K562 (cell line): ENCODE measurements around the gene ZDHHC12. TPM values are rescaled to one million over a fixed set of nuclear protein-coding genes. Genes with fewer than 3 reads are reported as not detected.

Experiments used
- ADNP ChIP-seq: fragments of 200-800 bp; sonication (Bioruptor generic); IDR thresholded peaks from 2 replicates; pipeline ENCODE4 v1.6.1; 2016; ENCODE audit warnings: missing genetic modification characterization, missing compliant biosample characterization
- BCOR ChIP-seq: fragments of 450-650 bp; IDR thresholded peaks from 2 replicates; pipeline ENCODE4 v1.6.1; 2016
- EGR1 ChIP-seq: fragments of 450-650 bp; conservative IDR thresholded peaks from 2 replicates; pipeline ENCODE4 v1.6.1; 2017; ENCODE audit warnings: mild to moderate bottlenecking
- ETV5 ChIP-seq: sonication (generic); formaldehyde crosslinking; IDR thresholded peaks from 2 replicates; pipeline ENCODE4 v1.4.0; 2020; ENCODE audit warnings: low read depth, mild to moderate bottlenecking, missing genetic modification reagents
- GABPB1 ChIP-seq: sonication (generic); formaldehyde crosslinking; IDR thresholded peaks from 2 replicates; pipeline ENCODE4 v1.8.0; 2022; ENCODE audit warnings: mild to moderate bottlenecking, missing genetic modification reagents
- HEY1 ChIP-seq: fragments of 250-450 bp; sonication (Bioruptor Pico); IDR thresholded peaks from 2 replicates; pipeline ENCODE4 v1.5.0; 2020; ENCODE audit warnings: mild to moderate bottlenecking, moderate library complexity, borderline replicate concordance
- JUND ChIP-seq, 2 experiments: IDR thresholded peaks; 2 replicates in 1 of 2; 3 replicates in 1 of 2; pipeline ENCODE4 v1.6.1; 2011; ENCODE audit warnings: borderline replicate concordance in 2 of 2, low read depth in 2 of 2, low read length in 2 of 2, improper control_type of control experiment in 1 of 2, missing biosample characterization in 1 of 2, missing genetic modification characterization in 1 of 2, missing genetic modification reagents in 1 of 2
- LARP7 ChIP-seq: fragments of 450-650 bp; IDR thresholded peaks from 2 replicates; pipeline ENCODE4 v1.6.1; 2016
- NR4A1 ChIP-seq, 2 experiments: fragments of 250-450 bp in 1 of 2; fragments of 450-650 bp in 1 of 2; sonication (Bioruptor Pico) in 1 of 2; IDR thresholded peaks; 2 replicates each; pipeline versions ENCODE4 v1.4.0 to v1.6.1; 2016 to 2020; ENCODE audit warnings: mild to moderate bottlenecking in 2 of 2, missing compliant biosample characterization in 1 of 2, missing genetic modification characterization in 1 of 2, moderate library complexity in 1 of 2
- NUFIP1 ChIP-seq: fragments of 450-650 bp; IDR thresholded peaks from 2 replicates; pipeline ENCODE4 v1.6.1; 2018; ENCODE audit not compliant: partially characterized antibody
- PHF8 ChIP-seq: fragments of 200-600 bp; sonication (generic); IDR thresholded peaks from 2 replicates; pipeline ENCODE4 v1.6.1; 2012; ENCODE audit warnings: mixed run types, mild to moderate bottlenecking, inconsistent platforms, low read length, moderate library complexity, borderline replicate concordance
- PML ChIP-seq: IDR thresholded peaks from 2 replicates; pipeline ENCODE4 v1.6.1; 2012; ENCODE audit warnings: low read length, inconsistent platforms
- RAD21 ChIP-seq, 2 experiments: fragments of 250-450 bp in 1 of 2; fragments of 450-650 bp in 1 of 2; sonication (Bioruptor Pico) in 1 of 2; formaldehyde crosslinking in 1 of 2; IDR thresholded peaks in 1 of 2; conservative IDR thresholded peaks in 1 of 2; 2 replicates each; pipeline versions ENCODE4 v1.4.0 to v1.8.0; 2020 to 2022; ENCODE audit warnings: mild to moderate bottlenecking in 2 of 2, moderate library complexity in 1 of 2
- SMARCA4 ChIP-seq: fragments of 450-650 bp; IDR thresholded peaks from 2 replicates; pipeline ENCODE4 v1.6.1; 2016
- SMARCB1 ChIP-seq: IDR thresholded peaks from 2 replicates; pipeline ENCODE4 v1.6.1; 2011; ENCODE audit warnings: improper control_type of control experiment, low read depth; ENCODE audit not compliant: insufficient read length
- SP2 ChIP-seq: IDR thresholded peaks from 2 replicates; pipeline ENCODE4 v1.6.1; 2011; ENCODE audit warnings: mild to moderate bottlenecking, low read depth, low read length, moderate library complexity; ENCODE audit not compliant: poor library complexity, severe bottlenecking; ENCODE audit errors: extremely low read depth
- THRAP3 ChIP-seq: fragments of 450-650 bp; IDR thresholded peaks from 2 replicates; pipeline ENCODE4 v1.6.1; 2016; ENCODE audit warnings: mild to moderate bottlenecking, inconsistent platforms, borderline replicate concordance
- ZNF217 ChIP-seq: sonication (generic); formaldehyde crosslinking; IDR thresholded peaks from 2 replicates; pipeline ENCODE4 v1.8.0; 2022; ENCODE audit warnings: mild to moderate bottlenecking, missing genetic modification reagents
- ZNF232 ChIP-seq: sonication (generic); formaldehyde crosslinking; IDR thresholded peaks from 2 replicates; pipeline ENCODE4 v1.8.0; 2022; ENCODE audit warnings: mild to moderate bottlenecking, missing genetic modification reagents
- ZNF717 ChIP-seq: fragments of 250-450 bp; sonication (Bioruptor Pico); IDR thresholded peaks from 2 replicates; pipeline ENCODE4 v1.5.0; 2021
- polyA plus RNA-seq, 8 experiments: library from polyadenylated mRNA; depleted of rRNA in 4 of 8; stranded (reverse) in 5 of 8; unstranded in 3 of 8; fragments of >200 nt; fragmentation: Nextera tagmentation in 2 of 8; fragmentation: Illumina TruSeq in 1 of 8; extraction: Ambion mirVana in 2 of 8; extraction: Trizol in 1 of 8; gene quantifications; 2 replicates each; pipeline versions ENCODE4 v1.2.1 to v1.2.3, GENCODE V29; 2011 to 2014; ENCODE audit warnings: inconsistent platforms in 1 of 8, missing spikeins in 1 of 8
- total RNA-seq, 7 experiments: library from RNA; depleted of rRNA in 6 of 7; stranded (reverse); fragments of >200 nt in 6 of 7; fragmentation: Illumina TruSeq in 2 of 7; extraction: Trizol in 2 of 7; gene quantifications; 2 replicates each; pipeline versions ENCODE4 v1.2.1 to v1.2.3, GENCODE V29; 2011 to 2021; ENCODE audit warnings: low replicate concordance in 1 of 7
- TF ChIP-seq, protein P1 (sequence below): sonication (generic); formaldehyde crosslinking; IDR thresholded peaks from 2 replicates; pipeline ENCODE4 v1.8.0; 2022; ENCODE audit warnings: mild to moderate bottlenecking, missing genetic modification reagents
- TF ChIP-seq, protein P2 (sequence below): fragments of 150-350 bp; IDR thresholded peaks from 2 replicates; pipeline ENCODE4 v1.6.1; 2014; ENCODE audit warnings: low read depth, mild to moderate bottlenecking, low read length, borderline replicate concordance

ZDHHC12 gene
- total and polyA plus RNA-seq, 9 of the 15 experiments (the other 6 are each of a cell fraction or from before 2014, with no cell fraction given) = 0.21 to 38.0 (median 13.8) TPM

DNA sequence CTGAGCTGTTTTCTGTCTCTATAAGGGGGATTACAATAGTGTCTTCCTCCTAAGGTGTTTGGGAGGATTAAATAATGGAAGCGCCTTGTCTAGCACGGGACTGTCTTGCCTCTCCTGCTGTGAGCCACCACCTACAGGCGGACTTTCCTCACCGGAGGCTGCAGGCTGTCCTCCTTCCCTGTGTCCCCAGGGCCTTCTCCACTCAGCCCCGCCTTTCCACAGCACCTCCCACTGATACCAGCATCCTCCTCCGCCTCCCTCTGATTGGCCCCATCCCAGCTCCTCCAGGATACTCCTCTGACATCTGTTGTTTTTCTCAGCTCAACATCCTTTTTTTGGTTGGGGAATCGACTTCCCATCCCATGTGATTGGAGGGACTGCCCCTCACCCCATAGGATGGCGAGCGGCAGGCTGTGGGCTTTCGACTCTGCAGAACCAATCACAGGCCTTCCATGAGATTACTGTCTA, 851 bp upstream of the ZDHHC12 start (continued):
- TF ChIP-seq RAD21 (CRISPR knock-in tag; conservative IDR thresholded peaks at IDR 0.05 in 1 of 2, IDR thresholded peaks at IDR 0.05 in 1 of 2) = no peak
- no peak for TF ChIP-seq ZNF217 (CRISPR knock-in tag)
- no peak for TF ChIP-seq HEY1 (CRISPR knock-in tag)
- no peak for TF ChIP-seq SP2
- peak; percentile 42; the same call in 1 of the 2 replicates for TF ChIP-seq PHF8
- TF ChIP-seq ADNP = peak; percentile 98
- no peak; the same call in 1 of the 2 replicates for TF ChIP-seq SMARCA4
- TF ChIP-seq PML = no peak
- TF ChIP-seq NUFIP1 = no peak
- no peak for TF ChIP-seq LARP7
- peak; percentile 64 for TF ChIP-seq EGR1
- TF ChIP-seq, protein P1, sequence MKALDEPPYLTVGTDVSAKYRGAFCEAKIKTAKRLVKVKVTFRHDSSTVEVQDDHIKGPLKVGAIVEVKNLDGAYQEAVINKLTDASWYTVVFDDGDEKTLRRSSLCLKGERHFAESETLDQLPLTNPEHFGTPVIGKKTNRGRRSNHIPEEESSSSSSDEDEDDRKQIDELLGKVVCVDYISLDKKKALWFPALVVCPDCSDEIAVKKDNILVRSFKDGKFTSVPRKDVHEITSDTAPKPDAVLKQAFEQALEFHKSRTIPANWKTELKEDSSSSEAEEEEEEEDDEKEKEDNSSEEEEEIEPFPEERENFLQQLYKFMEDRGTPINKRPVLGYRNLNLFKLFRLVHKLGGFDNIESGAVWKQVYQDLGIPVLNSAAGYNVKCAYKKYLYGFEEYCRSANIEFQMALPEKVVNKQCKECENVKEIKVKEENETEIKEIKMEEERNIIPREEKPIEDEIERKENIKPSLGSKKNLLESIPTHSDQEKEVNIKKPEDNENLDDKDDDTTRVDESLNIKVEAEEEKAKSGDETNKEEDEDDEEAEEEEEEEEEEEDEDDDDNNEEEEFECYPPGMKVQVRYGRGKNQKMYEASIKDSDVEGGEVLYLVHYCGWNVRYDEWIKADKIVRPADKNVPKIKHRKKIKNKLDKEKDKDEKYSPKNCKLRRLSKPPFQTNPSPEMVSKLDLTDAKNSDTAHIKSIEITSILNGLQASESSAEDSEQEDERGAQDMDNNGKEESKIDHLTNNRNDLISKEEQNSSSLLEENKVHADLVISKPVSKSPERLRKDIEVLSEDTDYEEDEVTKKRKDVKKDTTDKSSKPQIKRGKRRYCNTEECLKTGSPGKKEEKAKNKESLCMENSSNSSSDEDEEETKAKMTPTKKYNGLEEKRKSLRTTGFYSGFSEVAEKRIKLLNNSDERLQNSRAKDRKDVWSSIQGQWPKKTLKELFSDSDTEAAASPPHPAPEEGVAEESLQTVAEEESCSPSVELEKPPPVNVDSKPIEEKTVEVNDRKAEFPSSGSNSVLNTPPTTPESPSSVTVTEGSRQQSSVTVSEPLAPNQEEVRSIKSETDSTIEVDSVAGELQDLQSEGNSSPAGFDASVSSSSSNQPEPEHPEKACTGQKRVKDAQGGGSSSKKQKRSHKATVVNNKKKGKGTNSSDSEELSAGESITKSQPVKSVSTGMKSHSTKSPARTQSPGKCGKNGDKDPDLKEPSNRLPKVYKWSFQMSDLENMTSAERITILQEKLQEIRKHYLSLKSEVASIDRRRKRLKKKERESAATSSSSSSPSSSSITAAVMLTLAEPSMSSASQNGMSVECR = no peak
- TF ChIP-seq ZNF232 (CRISPR knock-in tag) = no peak
- TF ChIP-seq SMARCB1 = no peak
- TF ChIP-seq GABPB1 (CRISPR knock-in tag) = no peak
- TF ChIP-seq BCOR = peak; percentile 6
- TF ChIP-seq, protein P2, sequence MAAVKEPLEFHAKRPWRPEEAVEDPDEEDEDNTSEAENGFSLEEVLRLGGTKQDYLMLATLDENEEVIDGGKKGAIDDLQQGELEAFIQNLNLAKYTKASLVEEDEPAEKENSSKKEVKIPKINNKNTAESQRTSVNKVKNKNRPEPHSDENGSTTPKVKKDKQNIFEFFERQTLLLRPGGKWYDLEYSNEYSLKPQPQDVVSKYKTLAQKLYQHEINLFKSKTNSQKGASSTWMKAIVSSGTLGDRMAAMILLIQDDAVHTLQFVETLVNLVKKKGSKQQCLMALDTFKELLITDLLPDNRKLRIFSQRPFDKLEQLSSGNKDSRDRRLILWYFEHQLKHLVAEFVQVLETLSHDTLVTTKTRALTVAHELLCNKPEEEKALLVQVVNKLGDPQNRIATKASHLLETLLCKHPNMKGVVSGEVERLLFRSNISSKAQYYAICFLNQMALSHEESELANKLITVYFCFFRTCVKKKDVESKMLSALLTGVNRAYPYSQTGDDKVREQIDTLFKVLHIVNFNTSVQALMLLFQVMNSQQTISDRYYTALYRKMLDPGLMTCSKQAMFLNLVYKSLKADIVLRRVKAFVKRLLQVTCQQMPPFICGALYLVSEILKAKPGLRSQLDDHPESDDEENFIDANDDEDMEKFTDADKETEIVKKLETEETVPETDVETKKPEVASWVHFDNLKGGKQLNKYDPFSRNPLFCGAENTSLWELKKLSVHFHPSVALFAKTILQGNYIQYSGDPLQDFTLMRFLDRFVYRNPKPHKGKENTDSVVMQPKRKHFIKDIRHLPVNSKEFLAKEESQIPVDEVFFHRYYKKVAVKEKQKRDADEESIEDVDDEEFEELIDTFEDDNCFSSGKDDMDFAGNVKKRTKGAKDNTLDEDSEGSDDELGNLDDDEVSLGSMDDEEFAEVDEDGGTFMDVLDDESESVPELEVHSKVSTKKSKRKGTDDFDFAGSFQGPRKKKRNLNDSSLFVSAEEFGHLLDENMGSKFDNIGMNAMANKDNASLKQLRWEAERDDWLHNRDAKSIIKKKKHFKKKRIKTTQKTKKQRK = no peak
- no peak for TF ChIP-seq NR4A1 (CRISPR knock-in tag; IDR thresholded peaks at IDR 0.05)
- TF ChIP-seq NR4A1 (tag; IDR thresholded peaks at IDR 0.05) = no peak
- TF ChIP-seq ETV5 (CRISPR knock-in tag) = no peak; the same call in 1 of the 2 replicates
- TF ChIP-seq ZNF717 (CRISPR knock-in tag) = no peak
- no peak for TF ChIP-seq THRAP3
- TF ChIP-seq JUND (IDR thresholded peaks at IDR 0.05; ENCODE audit: borderline replicate concordance, low read depth, low read length) = 0 out of 2 replicates have a peak, but pooled peaks have one; percentile 3
- no peak; the same call in 1 of the 3 replicates for TF ChIP-seq JUND (tag; IDR thresholded peaks at IDR 0.05; ENCODE audit: borderline replicate concordance, low read depth, low read length)
